HepG2 (cell line): ENCODE results near the gene ERO1A. TPM values are rescaled to one million over a fixed set of nuclear protein-coding genes. Genes with fewer than 3 reads are reported as not detected.

Experiments used
- ATAC-seq: fragments of 200-7000 bp; cut with Tn5 transposase; 3 replicates; pipeline ENCODE4 v1.9.1; 2020; ENCODE audit warnings: mild to moderate bottlenecking, moderate library complexity
- BruUV-seq: library from RNA; stranded (reverse); fragments of 400-500 nt; replicated peaks from 2 replicates; lab custom pipeline; 2021; lab: Mats Ljungman, UMichigan
- CTCF ChIA-PET: fragments of 300-600 bp; formaldehyde crosslinking; extraction: SDS; loops from one replicate; lab custom pipeline; 2021; ENCODE audit warnings: low total read pairs, inconsistent platforms, low intra/inter-chr PET ratio; lab: Yijun Ruan, JAX
- POLR2A ChIA-PET: fragments of 350-600 bp; sonication (Branson Sonifier 250); formaldehyde crosslinking; loops from one replicate; lab custom pipeline; 2020; ENCODE audit warnings: antibody characterized with exemption, inconsistent platforms; lab: Yijun Ruan, JAX
- DNase-seq: peaks from one replicate; pipeline ENCODE4 v3.0.0-alpha.2; 2015; ENCODE audit warnings: low spot score
- FAIRE-seq: peaks from 3 replicates; lab custom pipeline; 2011; peaks lifted over from hg19 to GRCh38; lab: Jason Lieb, UNC
- H2AFZ ChIP-seq: one replicate; pipeline ENCODE4 v1.6.1; 2011; ENCODE audit warnings: low read length, inconsistent platforms
- H3K27ac ChIP-seq: fragments of 300-600 bp; 3 replicates; pipeline ENCODE4 v1.8.0; 2011; ENCODE audit warnings: mixed run types, mild to moderate bottlenecking, mixed read lengths, low read length, inconsistent platforms; ENCODE audit not compliant: insufficient read depth; ENCODE audit errors: extremely low read length
- H3K27me3 ChIP-seq, 2 experiments: fragments of 200-600 bp in 1 of 2; 2 replicates in 1 of 2; 3 replicates in 1 of 2; pipeline versions ENCODE4 v1.6.0 to v1.8.0; 2011; ENCODE audit warnings: low read length in 2 of 2, mild to moderate bottlenecking in 2 of 2, moderate library complexity in 2 of 2, inconsistent platforms in 1 of 2; ENCODE audit not compliant: insufficient read depth in 2 of 2, control insufficient read depth in 1 of 2
- H3K36me3 ChIP-seq, 2 experiments: fragments of 200-600 bp in 1 of 2; replicated peaks in 1 of 2; 2 replicates in 1 of 2; 3 replicates in 1 of 2; pipeline versions ENCODE4 v1.5.1 to v1.8.0; 2011; ENCODE audit warnings: low read length in 2 of 2, inconsistent platforms in 1 of 2; ENCODE audit not compliant: insufficient read depth in 2 of 2, control insufficient read depth in 1 of 2
- H3K4me1 ChIP-seq: 2 replicates; pipeline ENCODE4 v1.5.1; 2012; ENCODE audit warnings: low read length, inconsistent platforms; ENCODE audit not compliant: insufficient read depth
- H3K4me2 ChIP-seq: 2 replicates; pipeline ENCODE4 v1.6.0; 2011; ENCODE audit warnings: low read depth, low read length, inconsistent platforms
- H3K4me3 ChIP-seq, 3 experiments: fragments of 200-600 bp in 1 of 3; sonication (generic), shearing (Covaris generic) in 1 of 3; replicated peaks in 1 of 3; 2 replicates each; pipeline ENCODE4 v1.5.1; 2011 to 2016; ENCODE audit warnings: low read length in 3 of 3, inconsistent platforms in 2 of 3, low read depth in 2 of 3, mild to moderate bottlenecking in 2 of 3, control low read depth in 1 of 3, mixed read lengths in 1 of 3; ENCODE audit not compliant: insufficient read depth in 1 of 3
- H3K79me2 ChIP-seq: one replicate; pipeline ENCODE4 v1.6.1; 2011; ENCODE audit warnings: low read length, inconsistent platforms; ENCODE audit not compliant: insufficient read depth
- H3K9ac ChIP-seq: 2 replicates; pipeline ENCODE4 v1.6.0; 2011; ENCODE audit warnings: mild to moderate bottlenecking, low read depth, low read length, inconsistent platforms; ENCODE audit not compliant: insufficient read depth
- H3K9me3 ChIP-seq: 2 replicates; pipeline ENCODE4 v1.5.1; 2012; ENCODE audit warnings: mild to moderate bottlenecking, low read length
- H4K20me1 ChIP-seq: 2 replicates; pipeline ENCODE4 v1.6.0; 2011; ENCODE audit warnings: inconsistent platforms, mild to moderate bottlenecking, low read length, moderate library complexity; ENCODE audit not compliant: insufficient read depth
- AHR ChIP-seq: IDR thresholded peaks from 2 replicates; pipeline ENCODE4 v1.6.1; 2018; ENCODE audit warnings: missing genetic modification reagents, missing compliant biosample characterization
- CBX5 ChIP-seq: sonication (generic); formaldehyde crosslinking; IDR thresholded peaks from 2 replicates; pipeline ENCODE4 v1.4.0; 2020; ENCODE audit warnings: missing genetic modification reagents, borderline replicate concordance
- CCAR2 ChIP-seq: fragments of 200-400 bp; formaldehyde crosslinking; optimal IDR thresholded peaks from 2 replicates; pipeline ENCODE3; 2018; ENCODE audit warnings: low read depth, mild to moderate bottlenecking, low read length, moderate library complexity
- GZF1 ChIP-seq: sonication (generic); formaldehyde crosslinking; IDR thresholded peaks from 2 replicates; pipeline ENCODE4 v1.5.1; 2020; ENCODE audit warnings: mild to moderate bottlenecking, missing genetic modification reagents
- KLF9 ChIP-seq: IDR thresholded peaks from 2 replicates; pipeline ENCODE4 v1.6.1; 2016; ENCODE audit warnings: low read depth
- MXI1 ChIP-seq: IDR thresholded peaks from 3 replicates; pipeline ENCODE4 v1.6.1; 2012; ENCODE audit warnings: low read depth, low read length, inconsistent platforms, borderline replicate concordance
- SIN3B ChIP-seq: fragments of 150-350 bp; IDR thresholded peaks from 2 replicates; pipeline ENCODE4 v1.6.1; 2014; ENCODE audit warnings: low read length
- ZNF124 ChIP-seq: sonication (generic); formaldehyde crosslinking; IDR thresholded peaks from 2 replicates; pipeline ENCODE4 v1.4.0; 2020; ENCODE audit warnings: missing genetic modification reagents
- ZNF33A ChIP-seq: sonication (generic); formaldehyde crosslinking; IDR thresholded peaks from 2 replicates; pipeline ENCODE4 v1.5.1; 2020; ENCODE audit warnings: missing genetic modification reagents, mild to moderate bottlenecking, moderate library complexity, borderline replicate concordance
- ZNF460 ChIP-seq: sonication (generic); formaldehyde crosslinking; IDR thresholded peaks from 2 replicates; pipeline ENCODE4 v1.5.1; 2020; ENCODE audit warnings: missing genetic modification reagents, mild to moderate bottlenecking, borderline replicate concordance
- WGBS: methylation state at CpG from one replicate; pipeline ENCODE4 v1.1.6; 2017; ENCODE audit warnings: low lambda C conversion rate; 5-methylcytosine and 5-hydroxymethylcytosine counted together
- in situ Hi-C: cut with HindIII; loops from 2 replicates; pipeline ENCODE4 v1.10.0; 2017; ENCODE audit warnings: low pct_unique_long_range_greater_than_20kb; ENCODE audit not compliant: extremely low pct_ligation_motif_present
- intact Hi-C: fragments of 100-400 bp; cut with micrococcal nuclease; formaldehyde crosslinking; loops from one replicate; pipeline ENCODE4 v1.10.0; 2022; ENCODE audit not compliant: unreplicated experiment
- polyA plus RNA-seq, 8 experiments: library from polyadenylated mRNA; depleted of rRNA in 3 of 8; stranded (reverse) in 7 of 8; unstranded in 1 of 8; fragments of >200 nt; fragmentation: Illumina TruSeq in 4 of 8; extraction: Trizol in 4 of 8; gene quantifications; 2 replicates each; pipeline versions ENCODE4 v1.2.1 to v1.2.3, GENCODE V29; 2011 to 2016; ENCODE audit warnings: low read depth in 4 of 8, missing spikeins in 1 of 8, mixed read lengths in 1 of 8; ENCODE audit not compliant: insufficient read depth in 1 of 8
- total RNA-seq, 5 experiments: library from RNA; depleted of rRNA; stranded (reverse); fragments of >200 nt; fragmentation: Illumina TruSeq; extraction: Trizol; gene quantifications; 2 replicates each; pipeline ENCODE4 v1.2.3, GENCODE V29; 2016; ENCODE audit warnings: low read depth in 1 of 5
- TF ChIP-seq, protein P1 (sequence below): IDR thresholded peaks from 2 replicates; pipeline ENCODE4 v1.6.1; 2016; ENCODE audit warnings: control low read depth
- TF ChIP-seq, protein P2 (sequence below): sonication (generic); formaldehyde crosslinking; IDR thresholded peaks from 2 replicates; pipeline ENCODE4 v1.5.0; 2020; ENCODE audit warnings: mild to moderate bottlenecking, missing genetic modification reagents
- TF ChIP-seq, protein P3 (sequence below): sonication (generic); formaldehyde crosslinking; IDR thresholded peaks from 2 replicates; pipeline ENCODE4 v1.4.0; 2020; ENCODE audit warnings: missing genetic modification reagents

Gene ERO1A
- total and polyA plus RNA-seq, 2 of the 13 experiments (the other 11 are each of a cell fraction or from before 2014, with no cell fraction given): 60.3 to 137 TPM

- no peaks in the 10 kb centered on the region for H3K9me3 ChIP-seq
- no peaks in the 10 kb centered on the region; a peak in 1 of 5 replicates for H3K27me3 ChIP-seq
- DNase-seq (no peak), ATAC-seq (no peak), FAIRE-seq (no peak)
- WGBS: 70% methylated on average over 7 of the region's 7 CpGs
- no TSS peak for BruUV-seq
- in situ Hi-C loops (no loop called here), intact Hi-C loops (no loop called here)
- CTCF ChIA-PET: no interaction called here
- H3K27ac ChIP-seq: peak overlapping the region; percentile 80
- POLR2A ChIA-PET: no interaction called here
- H4K20me1 ChIP-seq: peaks cover 39% of the 10 kb centered on the region
- peak overlapping the region; percentile 60 for H3K4me2 ChIP-seq
- peaks cover 66% of the 10 kb centered on the region for H3K79me2 ChIP-seq
- H3K36me3 ChIP-seq: no peaks in the 10 kb centered on the region
- peak overlapping the region; percentile 82; the same call in 1 of the 2 replicates for H3K9ac ChIP-seq
- TF ChIP-seq, protein P1, sequence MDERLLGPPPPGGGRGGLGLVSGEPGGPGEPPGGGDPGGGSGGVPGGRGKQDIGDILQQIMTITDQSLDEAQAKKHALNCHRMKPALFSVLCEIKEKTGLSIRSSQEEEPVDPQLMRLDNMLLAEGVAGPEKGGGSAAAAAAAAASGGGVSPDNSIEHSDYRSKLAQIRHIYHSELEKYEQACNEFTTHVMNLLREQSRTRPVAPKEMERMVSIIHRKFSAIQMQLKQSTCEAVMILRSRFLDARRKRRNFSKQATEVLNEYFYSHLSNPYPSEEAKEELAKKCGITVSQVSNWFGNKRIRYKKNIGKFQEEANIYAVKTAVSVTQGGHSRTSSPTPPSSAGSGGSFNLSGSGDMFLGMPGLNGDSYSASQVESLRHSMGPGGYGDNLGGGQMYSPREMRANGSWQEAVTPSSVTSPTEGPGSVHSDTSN (CRISPR knock-in tag): no peak
- no peak for TF ChIP-seq GZF1 (CRISPR knock-in tag)
- TF ChIP-seq, protein P2, sequence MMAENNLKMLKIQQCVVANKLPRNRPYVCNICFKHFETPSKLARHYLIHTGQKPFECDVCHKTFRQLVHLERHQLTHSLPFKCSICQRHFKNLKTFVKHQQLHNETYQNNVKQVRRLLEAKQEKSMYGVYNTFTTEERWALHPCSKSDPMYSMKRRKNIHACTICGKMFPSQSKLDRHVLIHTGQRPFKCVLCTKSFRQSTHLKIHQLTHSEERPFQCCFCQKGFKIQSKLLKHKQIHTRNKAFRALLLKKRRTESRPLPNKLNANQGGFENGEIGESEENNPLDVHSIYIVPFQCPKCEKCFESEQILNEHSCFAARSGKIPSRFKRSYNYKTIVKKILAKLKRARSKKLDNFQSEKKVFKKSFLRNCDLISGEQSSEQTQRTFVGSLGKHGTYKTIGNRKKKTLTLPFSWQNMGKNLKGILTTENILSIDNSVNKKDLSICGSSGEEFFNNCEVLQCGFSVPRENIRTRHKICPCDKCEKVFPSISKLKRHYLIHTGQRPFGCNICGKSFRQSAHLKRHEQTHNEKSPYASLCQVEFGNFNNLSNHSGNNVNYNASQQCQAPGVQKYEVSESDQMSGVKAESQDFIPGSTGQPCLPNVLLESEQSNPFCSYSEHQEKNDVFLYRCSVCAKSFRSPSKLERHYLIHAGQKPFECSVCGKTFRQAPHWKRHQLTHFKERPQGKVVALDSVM (CRISPR knock-in tag): peak; percentile 77
- no peak for TF ChIP-seq MXI1
- TF ChIP-seq ZNF124: no peak
- no peak for TF ChIP-seq ZNF33A
- no peak for TF ChIP-seq SIN3B
- TF ChIP-seq, protein P3, sequence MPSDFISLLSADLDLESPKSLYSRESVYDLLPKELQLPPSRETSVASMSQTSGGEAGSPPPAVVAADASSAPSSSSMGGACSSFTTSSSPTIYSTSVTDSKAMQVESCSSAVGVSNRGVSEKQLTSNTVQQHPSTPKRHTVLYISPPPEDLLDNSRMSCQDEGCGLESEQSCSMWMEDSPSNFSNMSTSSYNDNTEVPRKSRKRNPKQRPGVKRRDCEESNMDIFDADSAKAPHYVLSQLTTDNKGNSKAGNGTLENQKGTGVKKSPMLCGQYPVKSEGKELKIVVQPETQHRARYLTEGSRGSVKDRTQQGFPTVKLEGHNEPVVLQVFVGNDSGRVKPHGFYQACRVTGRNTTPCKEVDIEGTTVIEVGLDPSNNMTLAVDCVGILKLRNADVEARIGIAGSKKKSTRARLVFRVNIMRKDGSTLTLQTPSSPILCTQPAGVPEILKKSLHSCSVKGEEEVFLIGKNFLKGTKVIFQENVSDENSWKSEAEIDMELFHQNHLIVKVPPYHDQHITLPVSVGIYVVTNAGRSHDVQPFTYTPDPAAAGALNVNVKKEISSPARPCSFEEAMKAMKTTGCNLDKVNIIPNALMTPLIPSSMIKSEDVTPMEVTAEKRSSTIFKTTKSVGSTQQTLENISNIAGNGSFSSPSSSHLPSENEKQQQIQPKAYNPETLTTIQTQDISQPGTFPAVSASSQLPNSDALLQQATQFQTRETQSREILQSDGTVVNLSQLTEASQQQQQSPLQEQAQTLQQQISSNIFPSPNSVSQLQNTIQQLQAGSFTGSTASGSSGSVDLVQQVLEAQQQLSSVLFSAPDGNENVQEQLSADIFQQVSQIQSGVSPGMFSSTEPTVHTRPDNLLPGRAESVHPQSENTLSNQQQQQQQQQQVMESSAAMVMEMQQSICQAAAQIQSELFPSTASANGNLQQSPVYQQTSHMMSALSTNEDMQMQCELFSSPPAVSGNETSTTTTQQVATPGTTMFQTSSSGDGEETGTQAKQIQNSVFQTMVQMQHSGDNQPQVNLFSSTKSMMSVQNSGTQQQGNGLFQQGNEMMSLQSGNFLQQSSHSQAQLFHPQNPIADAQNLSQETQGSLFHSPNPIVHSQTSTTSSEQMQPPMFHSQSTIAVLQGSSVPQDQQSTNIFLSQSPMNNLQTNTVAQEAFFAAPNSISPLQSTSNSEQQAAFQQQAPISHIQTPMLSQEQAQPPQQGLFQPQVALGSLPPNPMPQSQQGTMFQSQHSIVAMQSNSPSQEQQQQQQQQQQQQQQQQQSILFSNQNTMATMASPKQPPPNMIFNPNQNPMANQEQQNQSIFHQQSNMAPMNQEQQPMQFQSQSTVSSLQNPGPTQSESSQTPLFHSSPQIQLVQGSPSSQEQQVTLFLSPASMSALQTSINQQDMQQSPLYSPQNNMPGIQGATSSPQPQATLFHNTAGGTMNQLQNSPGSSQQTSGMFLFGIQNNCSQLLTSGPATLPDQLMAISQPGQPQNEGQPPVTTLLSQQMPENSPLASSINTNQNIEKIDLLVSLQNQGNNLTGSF: no peak
- TF ChIP-seq ZNF460 (CRISPR knock-in tag): peak; percentile 57; the same call in 1 of the 2 replicates
- TF ChIP-seq KLF9 (CRISPR knock-in tag): no peak
- no peak for TF ChIP-seq CBX5 (CRISPR knock-in tag)
- no peak for TF ChIP-seq AHR (CRISPR knock-in tag)
- TF ChIP-seq CCAR2: no peak
- H3K4me3 ChIP-seq: peak overlapping the region; percentile 75 to 90 (median 86)
- H2AFZ ChIP-seq: no peak overlapping the region
- H3K4me1 ChIP-seq: peaks cover 75% of the 10 kb centered on the region
These were observed 1.8 kb downstream of the ERO1A start for GRCh38 chr14:52693532-52693931.
